HG03520 (cell line): ENCODE results near the gene DNAJC9.

Experiments
- ATAC-seq: cut with Tn5 transposase; IDR thresholded peaks from one replicate; pipeline ENCODE4 v1.9.1; 2021; ENCODE audit warnings: mild to moderate bottlenecking, moderate library complexity; ENCODE audit not compliant: unreplicated experiment

The DNAJC9 gene

GRCh38 chr10:73239908-73240307 lies 7.1 kb downstream of the DNAJC9 start:
- no peak for ATAC-seq

- ATAC-seq = no peak
Measured at GRCh38 chr10:73238990-73239566, 8.0 kb downstream of the DNAJC9 start.

DNA sequence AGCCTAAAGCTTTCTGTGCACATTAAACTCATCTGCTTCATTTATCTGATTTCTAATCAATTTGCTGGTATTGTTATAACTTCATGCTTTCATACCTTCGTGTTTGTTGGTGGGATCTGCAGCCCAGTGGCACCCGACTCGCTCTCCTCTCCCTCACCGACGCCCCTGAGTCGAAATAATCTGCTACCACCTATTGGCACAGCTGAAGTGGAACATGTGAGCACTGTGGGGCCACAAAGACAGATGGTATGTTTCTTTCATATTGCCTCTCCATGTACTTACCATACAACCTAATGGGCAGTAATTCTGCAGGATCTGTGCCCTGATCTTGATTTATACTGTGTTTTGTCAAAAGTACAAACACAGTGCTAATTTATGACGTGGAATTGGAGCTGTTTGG lies 12.4 kb downstream of the DNAJC9 start:
- no peak for ATAC-seq

- no peak for ATAC-seq
Measured at GRCh38 chr10:73233883-73234282, 13.2 kb downstream of the DNAJC9 start.

DNA sequence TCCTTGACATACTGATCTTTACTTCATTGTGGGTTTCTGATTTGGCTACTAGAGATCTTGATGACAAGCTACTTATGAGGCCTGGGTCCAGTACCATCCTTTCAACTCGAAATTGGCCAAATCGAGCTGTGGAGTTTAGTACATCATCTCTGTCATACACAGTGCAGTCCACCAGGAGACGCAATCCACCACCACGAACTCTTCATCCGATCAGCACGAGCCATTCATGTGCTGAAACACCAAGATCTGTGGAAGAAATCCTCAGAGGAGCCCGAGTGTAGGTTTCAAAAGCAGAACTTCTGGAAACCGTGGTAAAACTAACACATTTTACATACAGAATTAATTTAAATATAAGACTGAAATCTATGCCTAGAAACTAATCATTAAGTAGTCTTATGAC lies 14.2 kb downstream of the DNAJC9 start:
- no peak for ATAC-seq

GRCh38 chr10:73229567-73229966 lies 17.5 kb downstream of the DNAJC9 start:
- ATAC-seq = no peak

- no peak for ATAC-seq
Measured at GRCh38 chr10:73228247-73228646, 18.8 kb downstream of the DNAJC9 start.

DNA sequence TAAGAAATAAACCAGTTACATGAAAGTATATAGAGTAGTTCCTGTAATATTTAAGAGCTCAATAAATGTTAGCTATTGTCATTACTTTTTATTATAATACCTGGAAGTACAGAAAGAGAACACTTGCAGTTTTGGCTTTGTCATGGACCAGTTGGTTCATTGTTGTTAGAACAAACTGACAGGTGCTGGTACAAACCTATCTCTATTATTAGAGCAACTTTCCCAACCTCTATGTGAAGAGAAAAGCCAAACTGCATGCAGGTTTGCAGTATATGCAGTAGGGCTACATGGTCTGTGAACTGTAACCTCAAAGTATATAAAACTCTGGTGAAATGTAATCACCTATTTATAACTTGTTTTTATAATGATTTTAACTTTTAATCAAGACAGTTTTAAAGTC lies 20.4 kb downstream of the DNAJC9 start:
- no peak for ATAC-seq

DNA sequence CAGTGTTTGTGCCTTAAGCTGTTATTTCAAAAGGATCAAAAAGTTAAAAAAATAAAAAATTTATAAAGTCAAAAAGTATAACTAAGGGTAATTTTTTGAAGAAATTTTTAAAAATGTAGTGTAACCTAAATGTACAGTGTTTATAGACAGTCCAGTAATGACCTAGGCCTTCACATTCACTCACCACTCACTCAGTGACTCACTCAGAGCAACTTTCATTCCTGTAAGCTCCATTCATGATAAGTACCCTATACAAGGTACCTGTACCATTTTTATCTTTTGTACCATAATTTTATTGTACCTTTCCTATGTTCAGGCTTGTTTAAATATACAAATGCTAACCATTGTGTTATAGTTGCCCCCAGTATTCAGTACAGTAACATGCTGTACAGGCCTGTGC lies 21.5 kb downstream of the DNAJC9 start:
- ATAC-seq = no peak

DNA sequence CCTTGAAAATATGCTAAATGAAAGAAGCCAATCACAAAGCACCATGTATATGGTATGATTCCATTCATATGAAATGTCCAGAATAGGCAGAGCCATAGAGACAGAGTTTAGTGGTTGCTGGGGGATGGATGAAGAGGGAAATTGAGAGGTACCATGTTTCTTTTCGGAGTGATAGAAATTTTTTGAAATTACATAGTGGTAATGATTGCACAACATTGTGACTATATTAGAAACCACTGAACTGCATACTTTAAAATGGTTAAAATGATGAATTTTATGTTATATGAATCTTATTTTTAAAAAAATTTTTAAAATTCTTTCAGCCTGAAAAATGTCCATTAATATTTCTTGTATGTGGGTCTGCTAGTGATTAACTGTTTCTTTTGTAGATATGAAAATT lies 26.1 kb downstream of the DNAJC9 start:
- no peak for ATAC-seq

- ATAC-seq = no peak
Measured at GRCh38 chr10:73219384-73219783, 27.7 kb downstream of the DNAJC9 start.

- ATAC-seq = no peak
Measured at GRCh38 chr10:73218431-73219191, 28.4 kb downstream of the DNAJC9 start.

- no peak for ATAC-seq
Measured at GRCh38 chr10:73217628-73218027, 29.4 kb downstream of the DNAJC9 start.

- ATAC-seq = no peak
Measured at GRCh38 chr10:73215749-73216148, 31.3 kb downstream of the DNAJC9 start.

- no peak for ATAC-seq
Measured at GRCh38 chr10:73211106-73211811, 35.8 kb downstream of the DNAJC9 start.

DNA sequence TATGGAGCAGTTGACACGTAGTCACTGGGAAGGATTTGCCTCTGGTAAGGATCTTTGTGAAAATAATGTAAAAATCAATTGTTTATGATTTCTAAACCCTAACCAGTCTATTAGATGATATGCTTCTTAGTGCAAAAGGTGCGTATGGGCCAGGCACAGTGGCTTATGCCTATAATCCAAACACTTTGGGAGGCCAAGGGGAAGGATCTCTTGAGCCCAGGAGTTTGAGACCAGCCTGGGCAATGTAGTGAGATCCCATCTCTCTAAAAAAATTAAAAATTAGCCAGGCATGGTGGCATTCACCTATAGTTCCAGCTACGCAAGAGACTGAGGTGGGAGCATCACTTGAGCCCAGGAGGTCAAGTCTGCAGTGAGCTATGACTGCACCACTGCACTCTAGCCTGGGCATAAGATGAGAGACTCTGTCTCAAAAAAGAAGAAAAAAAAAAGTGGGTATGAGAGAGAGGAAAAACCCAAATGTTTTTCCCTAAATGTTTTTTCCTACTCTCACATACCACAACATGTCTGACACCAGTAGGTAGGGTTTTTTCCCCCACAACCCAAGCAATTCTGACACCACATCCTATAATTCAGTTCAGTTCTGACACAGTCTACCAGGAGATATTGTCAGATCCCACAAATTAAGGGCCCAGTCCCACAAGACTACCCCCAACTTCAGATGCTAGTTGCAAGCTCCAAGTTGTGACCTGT lies 36.5 kb downstream of the DNAJC9 start:
- no peak for ATAC-seq

DNA sequence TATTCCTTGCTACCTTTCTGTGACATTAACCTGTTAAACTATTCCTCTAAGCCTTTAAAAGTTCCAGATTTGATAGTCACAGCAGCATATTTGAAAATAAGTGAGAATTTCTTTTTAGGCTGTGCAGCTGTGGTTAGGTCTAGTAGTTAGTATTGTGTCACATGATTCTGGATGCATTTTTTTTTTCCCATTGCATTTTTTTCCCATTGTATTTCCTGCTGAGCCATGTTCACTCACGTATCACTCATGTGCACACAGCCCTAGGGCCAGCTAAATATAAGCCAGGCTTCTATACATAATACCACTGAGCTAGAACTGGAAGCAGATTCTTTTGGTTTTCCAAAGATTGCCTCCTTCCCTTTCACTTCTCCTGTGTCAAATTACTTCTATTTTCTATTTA lies 37.4 kb downstream of the DNAJC9 start:
- ATAC-seq = no peak

DNA sequence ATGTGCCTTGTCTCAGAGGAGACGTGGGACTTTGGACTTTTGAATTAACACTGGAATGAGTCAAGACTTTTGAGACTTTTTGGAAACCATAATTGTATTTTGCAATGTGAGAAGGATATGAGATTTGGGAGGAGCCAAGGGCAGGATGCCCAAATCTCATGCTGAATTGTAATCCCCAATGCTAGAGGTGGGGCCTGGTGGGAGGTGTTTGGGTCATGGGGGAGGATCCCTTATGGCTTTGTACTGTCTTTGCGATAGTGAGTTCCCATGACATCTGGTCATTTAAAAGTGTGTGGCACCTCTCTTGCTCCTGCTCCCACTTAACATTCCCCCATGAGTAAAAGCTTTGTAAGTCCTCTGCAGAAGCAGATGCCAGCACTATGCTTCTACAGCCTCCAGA lies 39.2 kb downstream of the DNAJC9 start:
- no peak for ATAC-seq

- ATAC-seq = no peak
Measured at GRCh38 chr10:73206385-73206784, 40.7 kb downstream of the DNAJC9 start.

- no peak for ATAC-seq
Measured at GRCh38 chr10:73205890-73206289, 41.2 kb downstream of the DNAJC9 start.

DNA sequence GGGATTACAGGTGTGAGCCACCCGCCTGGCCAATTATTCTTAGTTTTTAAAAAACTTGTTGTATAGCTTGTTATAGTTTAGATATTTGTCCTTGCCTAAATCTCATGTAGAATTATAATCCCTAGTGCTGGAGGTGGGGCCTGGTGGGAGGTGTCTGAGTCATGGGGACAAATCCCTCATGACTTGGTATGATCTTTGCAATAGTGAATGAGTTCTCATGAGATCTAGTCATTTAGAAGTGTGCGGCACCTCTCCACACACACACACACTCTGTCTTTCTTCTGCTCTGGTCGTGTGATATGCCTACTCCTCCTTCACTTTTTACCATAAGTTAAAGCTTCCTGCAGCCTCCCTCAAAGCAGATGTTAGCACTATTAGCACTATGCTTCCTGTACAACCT lies 42.0 kb downstream of the DNAJC9 start:
- ATAC-seq = no peak
